ENCODE data around the gene GPR137C.
"Not testable (repeated sequence)": the region's sequence is repeated elsewhere in the genome, so short reads cannot be mapped to it uniquely, and the experiment has no call there.

- TF ChIP-seq CTCF, EP300, POLR2A (IDR thresholded peaks at IDR 0.05): not testable (repeated sequence)
Measured at GRCh38 chr14:52568454-52568853, 15.8 kb downstream of the GPR137C start.
